Inflammatory macrophage (primary cell): ENCODE measurements around the gene POLN.

Experiments
- DNase-seq, 2 donors: peaks; one replicate each; pipeline ENCODE4 v3.0.0-alpha.2; 2020 to 2022

The POLN gene

GRCh38 chr4:2262145-2262943, 20.4 kb upstream of the POLN start:
- peak; percentile 98 to 100 for DNase-seq

DNA sequence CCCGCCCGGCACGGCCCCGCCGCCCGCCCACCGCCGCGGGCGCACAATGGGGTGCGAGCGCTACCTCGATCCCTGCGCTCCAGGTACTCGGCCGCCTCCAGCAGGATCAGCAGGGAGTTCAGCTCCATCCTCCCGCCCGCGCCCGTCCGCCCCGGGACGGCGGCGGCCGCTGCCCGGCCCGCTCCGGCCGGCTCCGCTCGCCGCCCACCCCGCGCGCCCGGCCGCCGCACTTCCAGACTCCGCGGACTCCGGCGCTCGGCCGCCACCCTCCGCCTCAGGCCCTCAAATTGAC, 19.9 kb upstream of the POLN start, which contains the start of gene MXD4:
Gene MXD4, minus strand, starts transcription at position 257 of the 292 bp plus-strand sequence. Its CDS starts 129 bp downstream, at position 128.
- no peak for DNase-seq

DNA sequence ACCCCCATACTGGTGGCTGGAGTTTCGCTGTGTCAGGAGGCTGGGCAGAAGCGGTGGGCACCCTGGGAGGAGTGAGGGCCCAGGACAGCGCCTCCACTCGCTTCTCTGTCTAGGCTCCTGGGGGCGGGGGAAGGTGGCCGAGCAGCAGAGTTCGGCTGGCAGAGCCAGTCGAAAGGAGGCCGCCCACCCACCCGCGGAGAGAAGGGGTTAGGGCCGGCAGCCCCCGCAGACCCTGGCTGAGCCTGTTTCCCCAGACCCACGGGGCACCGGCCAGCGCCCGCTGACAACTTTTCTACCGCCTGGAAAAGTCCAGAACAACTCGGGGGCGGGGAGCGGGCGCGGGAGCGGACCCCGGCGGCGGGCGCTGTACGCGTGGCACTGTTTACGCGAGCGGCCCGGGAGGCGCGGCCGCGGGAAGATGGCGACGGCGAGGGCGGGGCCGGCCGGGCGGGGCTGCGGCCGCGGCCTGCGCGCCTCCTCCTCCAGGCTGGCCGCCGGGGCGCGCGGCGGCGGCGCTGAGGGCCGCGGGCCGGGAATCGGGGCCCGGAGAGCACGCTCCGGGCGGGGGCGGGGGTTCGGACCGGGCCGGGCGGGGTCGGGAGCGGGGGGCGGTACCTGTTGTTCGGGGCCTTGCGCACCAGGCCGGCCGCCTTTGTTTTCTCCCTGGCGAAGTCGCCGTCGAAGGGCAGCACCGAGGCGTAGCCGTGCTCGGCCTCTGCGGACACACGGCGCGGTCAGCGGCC, 19.4 kb upstream of the POLN start:
- peak; percentile 42 to 67 for DNase-seq

DNA sequence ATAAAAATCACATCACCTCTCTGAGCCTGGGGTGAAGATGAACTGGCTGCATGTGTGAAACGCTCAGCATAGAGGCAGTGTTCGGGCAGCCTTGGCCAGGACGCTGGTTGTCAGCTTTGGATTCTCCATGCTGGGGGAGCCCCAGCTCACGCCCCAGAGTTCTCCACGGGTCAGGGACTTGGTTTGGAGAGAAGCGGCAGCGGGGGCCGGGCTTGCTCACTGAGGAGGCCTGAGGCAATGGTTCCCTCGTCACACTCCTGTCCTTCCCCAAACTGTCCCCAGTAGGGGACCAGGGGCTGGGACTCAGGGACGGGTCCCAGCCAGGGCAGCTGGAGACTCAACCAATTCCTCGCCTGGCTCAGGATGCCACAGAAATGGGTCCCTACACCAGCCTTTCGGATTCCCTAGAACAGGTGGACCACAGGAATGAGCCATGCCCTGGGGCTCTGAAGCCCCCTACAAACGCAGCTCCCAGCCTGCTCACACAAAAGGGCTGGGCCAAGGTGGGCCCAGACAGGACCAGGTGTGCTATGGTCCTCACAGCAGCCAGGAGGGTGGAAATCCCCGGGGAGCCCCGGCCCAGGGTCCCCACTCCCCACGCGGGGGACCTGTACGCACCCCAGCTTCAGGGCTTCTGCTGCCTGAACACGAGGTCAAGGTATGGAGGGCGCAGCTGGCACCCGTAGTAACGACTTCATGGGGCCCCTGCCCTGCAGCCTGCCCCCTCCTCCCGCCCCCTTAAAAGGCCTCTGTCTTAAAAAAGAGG, 18.6 kb upstream of the POLN start:
- DNase-seq: no peak

DNA sequence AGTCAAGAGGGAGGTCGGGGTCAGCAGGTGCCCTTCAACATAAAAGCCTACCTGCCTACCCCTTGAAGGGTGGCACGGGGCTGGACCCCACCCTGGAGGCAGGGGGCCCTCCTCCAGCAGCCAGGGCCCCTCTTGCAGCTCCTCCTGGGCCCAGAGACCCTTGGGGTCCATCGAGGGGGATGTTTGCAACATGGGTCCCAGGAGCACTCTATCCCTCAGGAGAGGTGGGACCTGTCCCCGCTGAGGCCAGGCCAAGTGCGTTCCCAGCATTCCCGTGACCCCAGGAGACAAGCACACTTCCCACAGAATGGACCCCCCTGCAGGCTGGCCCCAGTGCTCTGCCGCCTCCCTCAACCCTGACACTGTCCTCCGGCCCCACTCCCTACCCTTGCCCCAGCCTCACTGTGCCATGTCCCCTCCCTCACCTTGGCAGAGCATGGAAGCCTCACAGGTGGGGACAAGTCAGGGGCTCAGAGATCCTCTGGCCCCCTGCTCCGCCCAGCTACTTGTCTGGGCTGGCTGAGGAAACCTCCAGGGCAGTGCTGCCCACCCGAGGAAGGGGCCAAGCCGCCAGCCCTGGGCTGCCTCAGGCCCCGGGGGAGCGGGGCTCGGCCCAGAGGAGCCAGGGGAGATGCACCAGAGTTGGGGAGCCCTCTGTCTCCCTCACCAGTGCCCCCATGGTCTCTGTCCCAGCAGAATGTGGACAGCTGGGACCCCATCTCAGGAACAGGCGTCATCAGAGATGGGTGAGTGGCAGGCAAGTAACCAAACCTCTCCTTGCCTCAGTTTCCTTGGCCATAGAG, 17.8 kb upstream of the POLN start:
- no peak for DNase-seq

DNA sequence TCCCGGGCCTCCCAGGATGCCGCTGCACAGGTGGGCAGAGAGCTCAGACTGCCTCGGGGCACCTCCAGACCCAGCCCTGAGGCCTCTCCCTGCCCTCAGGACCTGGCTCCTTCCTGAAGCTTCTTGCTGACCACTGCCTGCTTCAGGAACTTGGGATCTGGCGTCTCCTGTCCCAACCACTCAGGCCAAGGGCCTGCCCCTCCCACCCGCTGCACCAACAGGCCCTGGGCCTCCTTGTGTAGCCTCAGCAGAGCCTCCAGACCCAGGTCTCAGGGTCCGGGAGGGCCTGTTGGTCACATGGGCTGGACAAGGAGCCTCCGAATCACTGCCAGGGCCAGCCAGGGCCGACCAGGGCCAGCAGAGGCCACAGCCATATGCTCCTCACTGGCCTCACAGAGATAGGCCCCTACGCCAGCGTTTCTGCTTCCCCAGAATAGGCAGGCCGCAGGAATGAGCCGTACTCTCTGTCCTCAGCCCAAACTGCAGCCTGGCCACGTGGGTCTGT, 17.2 kb upstream of the POLN start:
- DNase-seq: no peak

DNA sequence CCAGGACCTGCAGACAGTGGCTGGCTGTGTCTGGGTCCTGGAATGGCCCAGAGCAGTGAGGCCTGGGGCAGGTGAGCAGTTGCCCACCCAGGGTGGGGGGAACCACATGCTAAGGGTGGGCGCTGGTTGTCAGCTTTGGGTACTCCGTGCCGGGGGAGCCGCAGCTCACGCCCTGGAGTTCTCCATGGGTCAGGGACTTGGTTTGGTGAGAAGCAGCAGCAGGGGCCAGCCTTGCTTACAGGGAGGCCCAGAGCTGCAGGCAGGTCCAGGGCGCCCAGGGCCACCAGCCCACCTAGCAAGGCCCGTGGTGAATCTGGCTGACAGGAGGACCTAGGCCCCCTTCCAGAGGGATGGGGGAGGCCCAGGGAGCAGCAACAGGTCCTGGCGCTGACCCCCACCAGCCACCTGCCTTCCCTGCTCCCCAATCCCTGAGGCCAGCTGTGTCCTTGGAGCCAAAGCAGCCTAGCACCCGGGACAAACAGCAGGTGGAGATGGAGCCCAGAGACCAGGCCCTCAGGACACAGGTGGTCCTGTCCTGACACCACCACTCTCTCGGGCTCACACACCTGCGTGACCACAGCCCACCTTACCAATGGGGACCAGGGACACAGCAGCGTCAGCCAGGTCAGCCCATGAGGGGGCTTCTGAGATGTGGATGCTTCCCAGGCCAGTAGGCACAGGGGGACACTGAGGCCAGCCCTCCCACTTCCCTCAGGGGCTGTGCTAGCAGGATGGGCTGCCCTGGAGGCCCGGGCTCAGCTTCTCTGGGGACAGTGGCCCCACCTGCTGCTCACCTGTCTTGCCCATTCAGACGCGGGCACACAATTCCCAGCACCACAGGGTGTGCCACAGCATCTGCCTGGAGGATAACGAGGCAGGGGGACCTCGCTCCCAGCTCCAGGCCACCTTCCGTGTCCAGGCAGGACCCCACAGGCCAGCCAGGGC, 16.4 kb upstream of the POLN start:
- no peak for DNase-seq

GRCh38 chr4:2257361-2258081, 15.6 kb upstream of the POLN start:
- no peak for DNase-seq

DNA sequence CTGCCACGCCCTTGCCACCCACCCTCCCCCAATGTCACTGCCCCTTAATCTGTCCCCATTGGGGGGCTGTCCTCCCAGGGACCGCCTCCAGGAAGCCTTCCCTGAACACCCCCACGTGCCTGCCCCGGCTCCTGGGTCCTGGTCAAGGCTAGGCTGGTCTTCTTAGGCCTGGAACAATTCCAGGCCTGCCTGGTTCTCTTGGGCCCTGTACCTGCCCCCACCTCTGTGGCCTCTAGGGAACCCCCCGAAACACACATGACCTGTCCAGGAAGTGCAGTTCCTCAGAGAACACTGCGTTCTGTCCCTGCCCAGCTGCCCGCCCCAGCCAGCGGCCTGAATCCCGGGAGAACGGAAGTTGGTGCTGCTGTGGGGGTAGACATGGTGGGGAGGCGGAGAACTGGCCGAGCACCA, 14.9 kb upstream of the POLN start:
- no peak for DNase-seq

DNA sequence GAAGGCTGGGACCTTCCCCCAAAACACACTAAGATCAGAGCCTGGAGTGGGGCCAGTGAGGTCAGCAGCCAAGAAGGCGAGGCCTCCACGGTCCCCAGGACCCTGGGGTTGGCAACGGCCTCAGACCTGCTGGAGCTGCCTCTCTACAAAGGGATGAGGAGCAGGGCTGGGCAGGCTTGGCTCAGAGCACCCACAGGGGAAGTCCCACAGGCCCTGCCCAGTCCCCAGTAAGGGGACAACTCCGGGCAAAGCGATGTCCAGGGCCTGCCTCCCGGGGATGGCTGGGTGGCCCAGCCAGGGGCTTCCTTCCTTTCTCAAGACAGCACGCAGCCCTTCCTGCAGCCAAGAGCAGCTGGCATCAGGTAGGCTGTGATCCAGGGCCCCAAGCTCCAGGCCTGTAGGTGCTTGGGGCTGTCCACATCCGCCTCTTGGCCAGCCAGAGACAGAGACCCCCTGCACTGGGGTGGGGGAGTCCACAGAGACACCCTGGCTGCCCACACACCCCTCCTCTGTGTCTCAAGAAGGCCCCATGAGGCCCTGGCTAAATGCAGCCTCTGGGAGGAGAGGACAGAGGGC, 14.3 kb upstream of the POLN start:
- DNase-seq: no peak

DNA sequence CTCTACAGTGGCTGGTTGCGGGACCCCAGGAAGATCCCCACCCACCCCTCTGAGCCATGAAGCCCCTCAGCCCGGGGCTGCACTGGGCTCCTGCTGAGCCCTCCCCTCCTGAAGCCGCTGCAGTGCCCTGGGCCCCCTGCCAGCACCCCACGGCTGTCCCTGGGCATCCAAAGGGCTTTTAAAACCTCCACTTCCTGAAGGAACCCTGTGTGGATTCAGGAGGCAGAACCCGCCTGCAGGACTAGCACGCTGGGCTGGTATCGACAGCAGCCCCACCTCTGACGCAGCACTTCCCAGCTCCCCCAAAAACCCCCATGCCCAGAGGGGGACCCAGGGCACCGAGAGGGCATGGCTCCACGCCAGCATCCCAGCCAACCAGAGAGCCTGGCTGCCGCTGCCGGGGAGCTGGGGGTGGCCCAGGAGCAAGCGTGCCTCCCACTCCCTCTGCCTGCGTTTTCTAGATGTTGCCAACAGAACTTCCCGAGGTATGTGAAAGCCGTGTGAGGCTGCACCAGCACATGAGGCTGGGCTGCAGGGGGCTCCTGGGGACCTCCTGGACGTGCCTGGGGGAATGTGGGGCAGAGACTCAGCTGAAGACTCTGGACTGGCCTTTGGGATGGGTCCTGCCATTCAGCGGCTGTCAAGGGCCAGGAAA, 13.7 kb upstream of the POLN start:
- no peak for DNase-seq

DNA sequence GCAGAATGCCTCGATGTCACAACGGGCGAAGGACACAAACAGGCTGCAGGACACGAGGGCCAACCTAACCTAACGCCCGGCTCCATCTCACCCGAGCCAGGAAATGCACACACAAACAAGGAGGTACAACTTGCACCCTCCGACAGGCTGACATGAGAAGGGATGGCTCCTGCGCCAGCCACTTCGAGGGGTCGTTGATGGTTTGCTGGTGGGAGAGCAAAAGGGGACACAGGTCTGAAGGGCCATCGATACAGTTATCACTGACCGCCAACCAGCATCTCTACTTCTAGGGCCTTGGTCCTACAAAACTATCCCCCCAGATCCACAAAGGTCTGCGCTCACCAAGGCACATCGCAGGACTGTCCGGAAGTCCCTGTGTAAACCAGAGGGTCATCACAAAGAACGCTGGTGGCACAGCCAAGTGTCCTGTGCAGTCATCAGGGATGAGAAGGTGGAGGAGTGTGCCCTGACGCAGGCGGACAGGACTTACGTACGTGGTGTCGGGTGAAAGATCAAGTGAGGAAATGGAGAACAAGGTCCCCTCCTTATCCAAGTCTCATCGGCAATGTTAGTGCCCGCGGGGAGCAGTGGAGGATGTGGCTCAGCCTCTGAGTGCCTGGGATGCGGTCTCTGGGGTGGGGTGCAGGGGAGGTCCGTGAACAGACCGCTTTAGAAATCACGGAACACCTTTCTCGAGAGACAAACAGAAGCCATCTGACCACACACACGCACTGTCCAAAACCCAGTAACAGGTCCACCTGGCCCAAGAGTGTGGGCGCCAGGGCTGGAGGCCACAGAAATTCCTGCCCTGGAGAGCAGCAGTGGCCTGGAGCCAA, 13.0 kb upstream of the POLN start:
- DNase-seq: no peak

DNA sequence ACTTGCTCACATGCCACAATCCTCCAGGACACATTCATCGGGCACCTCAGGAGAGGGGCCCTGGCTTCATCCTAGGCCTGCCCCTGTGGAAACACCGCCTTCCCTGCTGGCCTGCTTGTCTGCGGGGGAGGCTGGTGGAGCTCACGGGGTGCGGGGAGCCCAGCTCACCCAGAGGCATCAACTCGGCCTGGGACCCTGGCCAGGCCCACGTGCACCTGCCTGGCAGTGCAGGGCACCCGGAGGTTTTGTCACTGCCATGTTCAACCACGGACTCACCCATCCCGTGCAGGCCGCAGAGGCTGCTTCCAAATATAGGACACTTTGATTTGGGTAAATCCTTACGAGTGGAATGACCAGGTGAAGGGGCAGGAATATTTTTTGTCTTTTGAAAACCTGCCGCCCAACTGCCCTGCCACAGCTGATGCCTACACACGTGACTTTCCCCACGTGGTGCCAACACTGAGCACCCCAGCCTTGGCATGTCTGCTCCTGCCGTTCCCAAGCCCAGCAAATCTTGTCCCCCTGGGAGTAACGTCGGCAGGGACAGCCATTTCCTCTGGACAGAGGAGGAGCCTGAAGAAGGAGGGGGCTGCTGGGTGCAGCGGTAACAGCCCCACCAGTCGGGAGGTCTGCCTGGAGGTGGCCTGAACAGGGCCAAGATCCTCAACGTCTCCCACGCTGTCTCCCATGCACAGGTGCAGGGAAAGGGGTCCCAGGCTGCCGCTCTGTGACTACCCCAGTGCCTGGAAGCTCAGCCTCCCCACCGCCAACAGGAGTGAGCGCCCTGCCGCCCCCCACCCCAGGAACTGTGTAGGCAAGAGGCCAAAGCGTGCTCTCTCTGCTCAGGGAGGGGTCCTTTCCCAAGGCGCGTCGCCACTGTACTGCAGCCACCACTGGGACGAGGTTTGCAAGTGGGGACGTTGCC, 11.5 kb upstream of the POLN start:
- no peak for DNase-seq

GRCh38 chr4:2252530-2253091, 10.7 kb upstream of the POLN start:
- no peak for DNase-seq

DNA sequence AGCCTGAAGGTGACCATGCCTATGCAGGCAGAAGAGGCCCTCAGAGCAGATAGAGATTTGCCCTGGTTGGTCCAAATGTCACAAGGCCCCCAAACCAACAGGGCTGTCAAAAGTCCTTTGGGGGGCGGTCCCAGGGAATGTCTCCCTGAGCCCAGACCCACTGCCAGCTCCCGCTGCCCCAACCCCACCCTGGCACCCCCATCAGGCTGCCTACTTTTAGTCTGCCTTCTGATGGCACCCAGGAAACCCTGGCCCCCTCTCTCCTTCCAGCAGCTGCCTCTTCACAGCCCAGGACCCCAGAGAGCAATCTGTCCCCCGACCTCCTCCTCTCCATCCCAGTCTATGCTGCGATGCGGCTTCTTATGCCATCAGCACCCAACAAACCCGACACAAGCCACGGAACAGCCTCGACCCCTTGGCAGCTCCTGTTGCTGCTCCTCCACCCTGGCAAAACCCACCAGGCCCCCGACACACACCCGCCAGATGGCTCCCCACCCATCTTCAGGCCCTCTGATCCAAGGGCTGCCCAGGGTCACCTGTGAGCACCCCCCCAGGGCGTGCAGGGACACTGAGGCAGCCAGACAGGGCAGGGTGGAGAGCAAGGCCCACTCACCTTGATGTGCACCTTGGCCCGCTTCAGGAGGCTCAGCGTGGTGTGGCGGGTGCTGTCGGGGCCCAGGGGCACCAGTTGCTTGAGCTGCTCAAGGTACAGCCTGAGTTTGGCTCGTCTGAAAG, 10.0 kb upstream of the POLN start:
- DNase-seq: no peak

DNA sequence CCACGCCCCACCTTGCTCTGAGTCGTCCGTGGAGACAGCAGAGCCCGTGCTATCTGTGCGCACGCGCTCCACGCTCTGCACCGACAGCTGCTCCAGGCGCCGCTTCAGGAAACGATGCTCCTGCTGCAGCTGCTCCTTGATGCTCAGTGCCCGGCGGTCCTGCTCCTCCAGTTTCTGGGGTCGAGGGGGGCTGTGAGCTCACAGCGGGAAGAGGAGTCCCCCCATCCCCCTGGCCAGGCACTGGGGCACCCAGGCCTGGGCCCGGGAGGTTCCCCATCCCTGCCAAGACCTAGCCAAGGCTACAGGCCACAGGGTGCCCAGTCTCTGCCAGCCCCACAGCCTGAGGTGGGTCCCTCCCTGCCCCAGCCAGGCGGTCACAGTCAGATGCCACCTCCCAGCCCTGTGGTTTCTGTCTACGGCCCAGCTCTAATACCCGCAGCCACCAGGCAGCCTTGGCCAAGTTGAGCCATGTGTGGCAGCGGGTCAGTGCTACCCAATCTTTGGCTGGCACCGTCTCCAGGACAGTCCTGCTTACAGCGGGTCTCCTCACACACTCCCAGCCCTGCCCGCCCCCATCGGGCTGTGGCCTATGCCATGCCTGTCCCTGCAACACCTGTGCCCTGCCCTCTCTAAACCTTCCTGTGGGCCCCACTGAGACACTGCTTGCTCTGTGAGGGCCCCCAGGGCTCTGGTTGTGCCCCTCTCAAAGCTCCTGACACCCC, 9.3 kb upstream of the POLN start:
- no peak for DNase-seq
